Kidney (tissue), 14 donors: Measurements from ENCODE around the gene CD48. TPM values are rescaled to one million over a fixed set of nuclear protein-coding genes. Genes with fewer than 3 reads are reported as not detected.

Experiments used
- DNase-seq, 5 donors: peaks; one replicate each; pipeline ENCODE4 v3.0.0-alpha.2; 2013 to 2020
- FAIRE-seq: peaks from 2 replicates; lab custom pipeline; 2012; peaks lifted over from hg19 to GRCh38; lab: Jason Lieb, UNC
- H3K27ac ChIP-seq, 2 donors: one replicate each; pipeline ENCODE4 v1.7.0; 2013; ENCODE audit warnings: low read depth in 2 of 2, low read length in 2 of 2, inconsistent platforms in 1 of 2
- H3K27me3 ChIP-seq: one replicate; pipeline ENCODE4 v1.7.1; 2013; ENCODE audit warnings: low read length, inconsistent platforms; ENCODE audit not compliant: control insufficient read depth, insufficient read depth
- H3K36me3 ChIP-seq, 3 donors: one replicate each; pipeline versions ENCODE4 v1.7.0 to v1.7.1; 2013; ENCODE audit warnings: low read length in 3 of 3, control low read depth in 1 of 3, inconsistent platforms in 1 of 3; ENCODE audit not compliant: insufficient read depth in 3 of 3, control insufficient read depth in 2 of 3
- H3K4me1 ChIP-seq, 3 donors: one replicate each; pipeline versions ENCODE4 v1.7.0 to v1.7.1; 2013; ENCODE audit warnings: low read length in 3 of 3, inconsistent platforms in 1 of 3, low read depth in 1 of 3; ENCODE audit not compliant: control insufficient read depth in 2 of 3, insufficient read depth in 2 of 3
- H3K4me3 ChIP-seq, 3 donors: one replicate each; pipeline versions ENCODE4 v1.7.0 to v1.8.1; 2013; ENCODE audit warnings: low read length in 3 of 3, control low read depth in 1 of 3, inconsistent platforms in 1 of 3
- H3K9ac ChIP-seq, 3 donors: one replicate each; pipeline versions ENCODE4 v1.7.0 to v1.7.1; 2013; ENCODE audit warnings: low read length in 3 of 3, control low read depth in 1 of 3, inconsistent platforms in 1 of 3
- H3K9me3 ChIP-seq, 3 donors: one replicate each; pipeline versions ENCODE4 v1.7.0 to v1.7.1; 2013; ENCODE audit warnings: low read length in 3 of 3, control low read depth in 1 of 3, inconsistent platforms in 1 of 3; ENCODE audit not compliant: control insufficient read depth in 2 of 3, insufficient read depth in 1 of 3
- CTCF ChIP-seq: IDR thresholded peaks from 3 replicates; pipeline ENCODE4 v1.5.1; 2012; ENCODE audit warnings: mild to moderate bottlenecking, moderate library complexity, borderline replicate concordance; ENCODE audit not compliant: insufficient read depth; ENCODE audit errors: extremely low read depth
- intact Hi-C: fragments of 100-400 bp; cut with DNase I; formaldehyde crosslinking; loops from one replicate; pipeline ENCODE4 v1.11.1; 2022
- polyA plus RNA-seq: library from polyadenylated mRNA; stranded (reverse); fragments of 350-450 nt; fragmentation: Illumina TruSeq; extraction: RNeasy Lipid Tissue Mini Kit (QIAGEN cat#74804); gene quantifications from one replicate; pipeline ENCODE4 v1.2.3, GENCODE V29; 2014; ENCODE audit warnings: low read depth, low replicate concordance; ENCODE audit not compliant: insufficient read depth
- total RNA-seq: library from RNA; stranded (reverse); fragmentation: NEBNext Ultra II Directional; extraction: Animal tissue kit (Norgen Biotek cat#: 25700); gene quantifications from one replicate; pipeline ENCODE4 v1.2.1, GENCODE V29; 2021
- donor health status: control.
- donor health status: control.
- donor health status: control.
- donor health status: control.
- donor health status: control.
- donor health status: DM: yes; HTN: yes; CAD: no.
- donor health status: Normal renal cell carcinoma (clear cell type).

Gene CD48
- total and polyA plus RNA-seq, 2 donors from 2014 or later, result 3.2 to 20.5 TPM

GRCh38 chr1:160631983-160632625 lies 79.5 kb downstream of the CD48 start:
- no peaks in the 10 kb centered on the region for H3K4me1 ChIP-seq
- H3K9me3 ChIP-seq, result no peaks in the 10 kb centered on the region
- H3K4me3 ChIP-seq, result no peak overlapping the region
- H3K27me3 ChIP-seq, result no peaks in the 10 kb centered on the region
- intact Hi-C loops, result no loop called here
- H3K27ac ChIP-seq, result no peak overlapping the region
- no peak for FAIRE-seq
- no peaks in the 10 kb centered on the region for H3K36me3 ChIP-seq
- TF ChIP-seq CTCF, result no peak
- no peak overlapping the region for H3K9ac ChIP-seq
- no peak for DNase-seq

GRCh38 chr1:160630523-160631451 lies 80.8 kb downstream of the CD48 start:
- H3K4me1 ChIP-seq, result no peaks in the 10 kb centered on the region
- H3K9ac ChIP-seq, result no peak overlapping the region
- DNase-seq, result peak in 2 of 5 donors; percentile 7 to 8
- H3K27ac ChIP-seq, result no peak overlapping the region
- no peaks in the 10 kb centered on the region for H3K27me3 ChIP-seq
- FAIRE-seq, result no peak
- no peaks in the 10 kb centered on the region for H3K9me3 ChIP-seq
- intact Hi-C loops, result no loop called here
- no peaks in the 10 kb centered on the region for H3K36me3 ChIP-seq
- no peak overlapping the region for H3K4me3 ChIP-seq
- TF ChIP-seq CTCF, result no peak

- Histone ChIP-seq H3K9ac (no peak overlapping the region), H3K27ac (no peak overlapping the region), H3K9me3 (no peaks in the 10 kb centered on the region), H3K27me3 (no peaks in the 10 kb centered on the region), H3K36me3 (no peaks in the 10 kb centered on the region), H3K4me1 (no peaks in the 10 kb centered on the region), H3K4me3 (no peak overlapping the region)
- FAIRE-seq (no peak), DNase-seq (peak in 3 of 5 donors; percentile 16 to 48 (median 35))
- intact Hi-C loops, result no loop called here
- TF ChIP-seq CTCF, result no peak
Observed at GRCh38 chr1:160629286-160630210, 82.1 kb downstream of the CD48 start.
